NCI-H82 (cell line): ENCODE measurements around the gene IL21.

Source experiments
- DNase-seq: peaks from one replicate; lab custom pipeline; 2025; lab: John Stamatoyannopoulos, UW

The IL21 gene

DNA sequence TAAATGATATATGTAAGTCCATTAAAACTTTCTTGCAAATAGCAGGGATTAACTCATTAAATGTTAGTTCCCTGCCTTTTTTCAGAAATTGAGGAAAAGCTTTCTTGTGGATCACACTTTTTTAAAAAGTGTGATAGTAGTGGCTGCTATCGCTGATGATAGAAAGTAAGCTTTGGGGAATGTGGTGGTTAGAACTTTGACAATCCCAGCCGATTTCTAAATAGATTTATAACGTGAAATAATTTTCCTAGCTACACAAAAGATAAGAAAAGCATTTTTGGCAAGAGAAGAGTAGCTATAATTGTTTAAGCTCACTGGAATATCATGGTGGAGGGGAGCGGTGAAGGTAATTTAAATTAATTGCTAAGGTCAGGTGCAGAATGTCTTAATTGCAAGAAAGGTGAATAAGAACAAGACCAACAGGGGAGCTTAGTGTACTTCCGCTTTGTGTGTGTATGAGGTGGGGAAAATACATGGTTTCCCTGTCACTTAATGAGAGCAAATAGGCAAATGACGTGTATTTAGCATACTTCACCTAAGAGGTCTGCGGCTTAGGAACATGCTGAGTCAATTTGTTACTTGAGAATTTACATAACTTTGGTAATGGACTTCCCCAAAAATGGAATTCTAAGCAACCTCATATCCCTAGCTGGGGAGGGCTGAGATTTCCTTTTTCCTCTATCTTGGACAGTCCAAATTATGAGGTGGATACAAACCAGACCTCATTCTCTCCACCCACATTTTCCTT is 11.7 kb upstream of the IL21 start:
- no peak for DNase-seq

DNA sequence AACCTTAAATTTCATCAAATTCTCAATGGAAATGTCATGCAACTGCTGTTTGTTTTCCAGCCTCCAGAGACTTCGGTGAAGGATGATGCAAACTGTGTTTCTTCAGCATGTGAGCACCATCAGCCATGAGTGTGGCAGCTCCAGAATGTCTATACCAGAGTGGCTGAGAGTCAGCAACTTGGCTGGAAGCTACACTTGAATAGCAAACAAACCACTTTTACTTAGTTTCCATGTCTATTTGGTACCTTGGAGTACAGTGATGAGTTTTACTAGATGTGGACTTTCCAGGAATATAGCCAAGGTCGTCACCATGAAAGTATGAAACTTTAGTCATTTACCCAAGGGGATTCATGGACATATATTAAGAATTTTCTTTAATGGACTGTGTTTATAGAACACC is 4.3 kb upstream of the IL21 start:
- no peak for DNase-seq

DNA sequence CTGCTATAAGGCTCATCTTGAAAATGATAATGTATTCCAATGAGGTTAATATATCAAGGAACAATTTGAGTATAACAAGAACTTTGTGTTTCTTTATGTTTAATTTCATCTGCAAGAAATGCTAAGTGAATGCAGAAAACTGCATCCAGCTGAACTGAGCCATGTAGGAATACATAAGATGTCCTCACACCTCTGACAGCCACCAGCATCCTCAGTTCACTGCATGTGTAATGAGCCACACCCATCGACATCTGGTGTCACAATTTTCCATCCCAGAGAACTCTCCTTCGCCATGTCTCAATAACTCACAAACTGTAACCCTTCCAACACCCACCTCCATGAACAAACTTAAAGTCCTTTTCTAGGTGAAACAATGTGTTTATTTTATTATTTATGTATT is 3.3 kb upstream of the IL21 start:
- no peak for DNase-seq

DNA sequence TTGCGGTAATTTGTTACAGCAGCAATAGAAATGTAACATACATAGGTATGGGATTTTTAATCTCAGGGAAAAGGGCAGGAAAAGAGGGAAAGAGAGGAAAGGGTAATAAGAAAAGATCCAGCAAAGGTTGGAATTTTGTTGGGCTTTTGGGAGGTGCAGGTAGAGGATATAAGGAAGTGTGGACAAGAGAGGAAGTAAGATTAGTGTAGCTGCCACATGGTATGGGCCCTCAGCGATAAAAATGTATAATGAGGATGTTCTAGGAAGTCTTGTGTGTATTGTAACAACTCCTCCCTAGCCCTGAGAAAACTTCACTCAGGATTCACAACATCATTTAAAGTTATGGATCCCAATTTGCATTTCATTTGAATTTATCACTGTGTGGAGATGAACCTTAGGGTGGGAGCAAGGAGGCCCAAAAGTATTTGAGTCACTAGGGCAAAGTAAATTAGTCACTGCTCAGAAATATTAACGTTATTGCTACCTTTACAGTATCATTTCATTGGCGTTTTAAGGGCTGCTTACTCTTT is 2.8 kb upstream of the IL21 start:
- no peak for DNase-seq

DNA sequence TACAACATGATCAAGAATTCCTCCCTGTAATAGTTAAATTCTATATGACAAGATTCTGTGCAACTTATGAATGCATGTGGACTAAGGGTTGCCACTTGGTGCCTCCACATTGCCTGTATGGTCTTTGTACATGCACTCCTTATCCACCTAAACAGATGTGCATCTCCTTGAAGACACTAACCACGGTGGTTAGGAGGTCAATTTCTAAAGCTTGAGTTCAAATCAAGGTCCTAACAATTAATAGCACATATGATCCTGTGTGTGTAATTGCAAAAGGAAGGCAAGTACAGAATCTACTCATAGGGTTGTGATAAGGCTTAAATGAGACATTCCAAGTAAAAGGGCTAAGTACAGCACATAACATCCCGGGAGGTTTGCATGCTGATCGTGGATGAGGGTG is 1.5 kb upstream of the IL21 start:
- DNase-seq, result no peak

DNA sequence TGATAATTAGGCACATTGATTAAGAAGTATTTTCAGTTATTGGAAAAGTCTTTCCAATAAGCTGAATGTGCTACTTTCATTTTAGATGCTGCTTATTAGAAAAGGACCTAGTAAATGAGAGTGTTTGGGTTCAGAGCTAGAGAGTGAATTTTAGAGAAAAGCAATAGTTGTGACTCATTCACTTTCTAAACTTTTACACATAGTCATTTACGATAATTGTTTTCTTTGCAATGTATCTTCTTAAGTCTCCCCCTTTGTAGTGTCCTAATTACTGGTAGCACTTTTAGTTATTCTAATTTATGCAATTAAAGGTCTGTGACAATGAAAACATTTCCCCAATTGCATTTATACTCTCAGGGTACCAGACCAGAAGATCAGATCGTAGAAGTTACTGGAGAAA is 1.3 kb downstream of the IL21 start:
- no peak for DNase-seq

DNA sequence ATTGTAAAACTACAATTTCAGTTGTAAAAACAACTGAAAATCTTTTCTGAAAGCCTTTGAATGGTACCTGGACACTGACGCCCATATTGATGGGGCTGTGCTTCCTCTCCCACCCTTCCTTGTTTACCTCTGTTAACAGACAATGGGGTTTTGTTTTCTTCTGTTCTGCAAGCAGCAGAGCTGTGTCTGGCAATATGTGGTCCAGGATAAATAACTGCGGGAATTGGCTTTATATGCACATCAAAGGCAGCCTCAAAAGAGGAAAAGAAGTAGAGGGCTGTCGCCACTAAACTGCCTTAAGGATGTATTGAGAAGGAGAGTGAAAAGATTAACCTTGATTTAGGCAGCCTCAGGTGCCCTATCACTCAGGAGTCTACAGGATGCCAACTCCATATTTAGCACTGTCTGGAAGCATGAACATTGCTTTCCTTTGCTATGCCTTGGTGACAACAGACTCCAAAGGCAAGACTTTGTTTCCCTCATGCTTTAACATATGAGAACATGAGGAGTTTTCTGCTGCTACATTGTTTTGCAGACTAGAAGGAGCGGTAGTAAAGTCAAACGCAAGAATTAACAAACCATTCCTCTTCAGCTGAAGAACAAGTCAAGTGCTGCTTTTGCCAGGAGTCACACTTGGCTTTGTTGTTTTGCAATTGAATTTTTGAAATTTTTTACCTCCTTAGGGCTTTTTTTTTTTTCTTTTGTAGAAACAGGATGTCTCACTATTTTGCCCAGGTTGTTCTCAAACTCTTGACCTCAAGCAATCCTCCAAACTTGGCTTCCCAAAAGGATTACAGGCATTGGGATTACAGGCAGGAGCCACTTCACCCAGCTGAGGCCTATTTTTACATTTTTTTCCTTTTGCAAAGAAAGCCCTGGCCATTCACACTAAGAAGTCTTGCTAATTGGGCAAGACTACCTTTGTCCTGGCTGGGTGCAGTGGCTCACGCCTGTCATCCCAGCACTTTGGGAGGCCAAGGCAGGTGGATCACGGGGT is 3.0 kb downstream of the IL21 start:
- DNase-seq, result no peak

DNA sequence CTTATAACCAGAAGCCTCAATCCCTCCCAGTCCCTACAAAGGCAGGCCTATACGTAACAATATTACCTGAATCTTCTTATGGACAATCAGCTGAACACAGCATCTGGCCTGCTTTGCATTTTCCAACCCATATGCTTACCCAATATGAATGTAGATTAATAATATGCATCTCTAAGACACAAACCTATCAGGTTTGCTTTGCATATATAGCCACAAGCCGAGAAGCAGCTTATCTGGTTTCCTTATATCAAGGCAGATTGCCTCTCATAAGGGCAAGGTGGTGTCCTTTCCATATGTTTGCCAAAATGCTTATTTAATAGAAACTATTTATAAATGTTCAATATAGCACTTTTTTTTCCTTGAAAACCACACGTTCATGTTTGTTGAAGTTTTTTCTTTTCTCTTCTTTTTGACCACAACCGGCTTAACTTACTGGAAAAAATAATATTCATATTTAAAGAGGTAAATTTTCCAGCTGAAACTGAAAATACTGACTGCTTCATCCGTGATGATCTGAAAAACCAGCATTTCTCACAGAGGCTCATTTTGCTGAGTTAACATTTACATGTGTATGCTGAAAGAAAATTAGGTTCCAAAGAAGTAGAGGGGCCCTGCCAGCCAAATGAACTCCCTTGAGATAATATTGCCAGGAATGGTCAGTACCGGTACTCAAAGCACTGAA is 3.8 kb downstream of the IL21 start:
- DNase-seq, result no peak

DNA sequence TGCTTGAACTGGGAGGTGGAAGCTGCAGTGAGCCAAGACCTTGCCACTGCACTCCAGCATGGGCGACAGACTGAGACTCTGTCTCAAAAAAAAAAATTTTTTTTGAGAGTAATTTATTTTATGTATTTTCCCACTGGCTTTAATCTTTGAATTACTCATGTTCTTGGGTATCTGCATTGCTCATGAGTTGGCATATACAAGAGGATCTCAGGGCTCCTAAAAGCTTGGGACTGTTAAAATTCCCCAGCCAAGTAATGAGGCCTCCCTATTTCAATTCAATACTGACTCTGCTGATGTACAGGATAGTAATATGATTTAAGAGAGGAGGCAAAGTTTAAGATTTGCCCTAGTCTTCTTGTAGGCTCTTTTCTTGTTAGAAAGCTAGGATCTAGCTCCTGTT is 6.2 kb downstream of the IL21 start:
- no peak for DNase-seq

DNA sequence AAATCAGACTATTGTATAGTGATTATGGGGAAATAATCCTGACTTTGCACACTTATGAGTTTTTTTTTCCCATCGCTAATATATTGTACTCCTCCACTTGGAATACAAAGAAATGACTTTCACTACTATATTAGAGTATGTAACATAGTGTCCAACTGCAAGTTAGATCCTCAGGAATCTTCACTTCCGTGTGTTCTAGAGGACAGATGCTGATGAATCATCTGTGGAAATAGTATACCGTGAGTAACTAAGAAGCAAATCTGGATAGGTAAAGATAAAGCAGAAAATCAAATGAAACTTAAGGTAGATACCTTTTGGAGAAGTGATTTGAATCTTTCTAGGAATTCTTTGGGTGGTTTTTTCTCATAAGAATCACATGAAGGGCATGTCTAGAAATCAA is 8.3 kb downstream of the IL21 start:
- DNase-seq, result no peak

DNA sequence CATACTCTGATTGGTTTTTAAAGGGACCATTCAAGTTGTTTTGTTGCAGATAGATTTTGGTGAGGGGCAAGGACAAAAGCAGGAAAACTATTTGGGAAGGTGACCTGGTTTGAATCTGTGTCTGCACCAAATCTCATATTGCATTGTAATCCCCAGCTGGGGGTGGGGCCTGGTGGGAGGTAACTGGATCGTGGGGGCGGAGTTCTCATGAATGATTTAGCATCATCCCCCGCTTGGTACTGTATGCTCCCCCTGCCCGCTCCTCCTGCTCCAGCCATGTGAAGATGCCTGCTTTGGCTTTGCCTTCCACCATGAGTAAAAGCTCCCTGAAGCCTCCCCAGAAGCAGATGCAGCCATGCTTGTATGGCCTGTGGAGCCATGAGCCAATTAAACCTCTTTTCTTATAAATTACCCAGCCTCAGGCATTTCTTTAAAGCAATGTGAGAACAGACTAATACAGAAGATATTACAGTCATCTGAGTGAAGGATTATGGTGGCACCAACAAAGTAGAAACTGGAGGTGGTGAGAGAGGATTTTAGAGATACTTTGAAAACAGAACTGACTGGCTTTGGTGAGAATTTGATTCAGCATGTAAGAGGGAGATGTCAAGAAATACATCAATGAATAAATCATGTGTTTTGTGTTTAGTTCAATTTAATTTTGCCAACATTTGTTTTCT is 14.4 kb downstream of the IL21 start:
- DNase-seq, result peak; percentile 71

DNA sequence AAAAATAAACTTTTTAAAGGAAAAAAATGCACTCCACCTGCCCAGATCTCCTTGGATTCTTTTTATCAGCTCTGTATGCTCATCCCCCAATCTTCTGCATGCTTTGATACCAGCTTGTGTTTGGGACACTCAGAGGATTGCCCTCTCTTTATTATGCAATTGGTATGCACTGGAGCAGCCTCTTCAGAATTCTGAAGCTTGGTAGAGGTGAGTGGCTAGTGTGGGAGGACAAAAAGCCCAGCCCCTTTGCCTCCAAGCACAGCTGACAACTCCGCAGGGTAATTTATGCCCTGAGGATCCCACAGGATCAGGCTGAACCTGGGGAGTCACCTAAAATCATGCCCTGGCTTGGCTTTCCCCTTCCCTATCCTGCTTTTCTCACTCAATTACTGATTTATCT is 16.7 kb downstream of the IL21 start:
- no peak for DNase-seq

DNA sequence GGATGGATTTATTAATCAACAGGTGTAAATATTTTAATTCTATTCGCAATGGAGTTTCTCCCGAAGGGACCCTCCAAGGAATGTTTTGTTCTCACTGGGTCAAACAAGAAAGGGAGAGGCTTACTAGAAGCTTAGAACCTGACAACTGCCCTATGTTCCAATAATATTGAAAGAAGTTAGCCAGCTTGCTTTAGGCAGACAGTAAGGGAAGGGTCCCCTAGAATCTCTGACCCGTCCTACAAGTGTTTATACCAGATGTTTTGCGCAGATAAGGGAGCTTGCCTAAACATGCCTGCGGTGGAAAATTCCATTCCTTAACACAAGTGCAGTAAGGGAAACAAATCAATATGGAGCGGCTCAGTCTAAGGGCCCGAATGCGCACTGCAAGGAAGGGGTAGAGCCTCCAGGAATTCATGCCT is 17.7 kb downstream of the IL21 start:
- no peak for DNase-seq

DNA sequence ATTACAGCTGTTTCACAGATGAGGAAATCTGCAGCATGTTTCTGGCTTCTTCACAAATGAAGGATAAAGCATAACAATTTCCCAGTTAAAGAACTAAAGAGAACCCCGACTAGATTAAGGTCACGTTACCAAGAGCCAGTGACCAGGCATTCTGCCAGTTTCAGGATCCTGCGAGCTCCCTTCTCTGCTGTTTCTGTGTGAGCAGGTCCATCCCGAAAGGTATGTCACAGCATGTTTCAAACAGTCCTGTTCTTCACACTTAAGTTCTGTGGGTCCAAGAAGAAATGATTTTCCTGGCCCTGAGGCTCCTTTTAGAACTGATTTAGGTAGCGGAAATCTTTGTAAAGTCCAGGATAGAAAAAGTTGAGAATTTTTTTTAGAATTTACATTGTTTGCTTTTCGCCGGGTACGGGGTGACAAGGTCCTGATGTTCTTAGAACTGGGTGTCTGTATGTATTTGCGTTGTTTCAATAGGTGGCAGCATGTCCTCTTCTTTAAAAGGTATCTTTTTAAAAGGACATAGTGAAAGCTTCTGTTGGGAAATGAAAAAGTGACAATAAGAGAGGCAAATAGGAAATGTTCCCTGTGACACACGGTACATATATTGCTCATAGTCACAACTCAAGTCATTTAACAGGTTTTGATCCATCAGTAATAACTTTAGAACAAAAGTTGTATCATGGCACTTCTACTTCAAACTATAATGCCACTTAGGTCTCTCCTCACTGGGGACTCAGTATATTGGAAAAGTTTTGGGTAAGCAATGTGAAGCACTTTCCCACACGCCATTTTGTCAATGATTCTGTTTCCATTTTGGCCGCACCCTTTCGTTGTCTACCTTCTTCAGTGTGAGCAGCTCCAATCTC is 18.4 kb downstream of the IL21 start:
- peak; percentile 7 for DNase-seq

DNA sequence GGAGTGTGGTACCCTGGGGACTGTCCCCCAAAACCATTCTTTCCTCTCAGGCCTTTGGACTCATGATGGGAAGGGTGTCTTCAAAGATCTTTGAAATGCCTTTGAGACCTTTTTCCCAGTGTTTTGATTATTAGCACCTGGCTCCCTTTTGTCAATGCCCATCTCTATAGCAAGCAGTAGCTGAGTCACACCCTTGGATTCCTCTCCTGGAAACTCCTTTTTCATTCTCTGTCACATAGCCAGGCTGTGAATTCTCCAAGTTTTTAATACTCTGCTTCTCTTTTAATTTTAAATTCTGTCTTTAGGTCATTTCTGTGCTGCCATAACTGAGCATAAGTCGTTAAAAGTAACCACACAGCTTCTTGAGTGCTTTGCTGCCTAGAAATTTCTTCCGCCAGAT is 29.7 kb downstream of the IL21 start:
- DNase-seq, result no peak

DNA sequence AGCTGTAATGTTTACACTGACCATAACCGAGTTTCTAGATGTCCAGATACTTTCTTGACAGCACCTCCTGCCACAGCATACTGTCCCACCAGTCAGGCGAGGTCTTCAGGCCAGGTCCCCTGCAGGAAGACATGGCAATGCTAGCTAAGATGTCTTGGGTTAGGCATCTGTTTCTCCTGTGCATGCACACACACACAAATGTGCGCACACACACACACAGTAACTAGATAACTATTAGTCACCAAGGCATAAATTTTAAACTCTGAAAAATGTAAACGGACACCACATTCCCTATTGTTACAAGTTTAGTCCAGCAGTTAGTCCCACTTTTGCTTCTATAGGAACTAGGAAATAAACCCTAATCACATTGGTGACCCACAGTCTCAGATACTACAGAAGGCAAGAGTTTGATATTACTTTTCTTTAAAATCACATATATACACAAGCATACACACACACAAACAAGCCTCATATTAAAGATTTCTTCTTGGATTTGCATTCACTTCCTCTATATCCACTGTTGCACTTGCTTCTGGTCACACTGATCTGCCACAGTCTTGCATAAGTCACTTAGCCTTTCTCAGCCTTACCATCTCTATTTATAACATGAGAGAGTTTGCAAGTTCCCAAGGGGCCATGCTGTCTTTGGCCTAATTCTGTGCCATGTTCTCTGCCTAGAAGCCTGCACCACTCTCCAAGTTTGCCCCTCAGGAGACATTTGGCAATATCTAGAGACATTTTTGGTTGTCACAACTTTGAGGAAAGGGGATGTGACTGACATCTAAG is 32.2 kb downstream of the IL21 start:
- no peak for DNase-seq

DNA sequence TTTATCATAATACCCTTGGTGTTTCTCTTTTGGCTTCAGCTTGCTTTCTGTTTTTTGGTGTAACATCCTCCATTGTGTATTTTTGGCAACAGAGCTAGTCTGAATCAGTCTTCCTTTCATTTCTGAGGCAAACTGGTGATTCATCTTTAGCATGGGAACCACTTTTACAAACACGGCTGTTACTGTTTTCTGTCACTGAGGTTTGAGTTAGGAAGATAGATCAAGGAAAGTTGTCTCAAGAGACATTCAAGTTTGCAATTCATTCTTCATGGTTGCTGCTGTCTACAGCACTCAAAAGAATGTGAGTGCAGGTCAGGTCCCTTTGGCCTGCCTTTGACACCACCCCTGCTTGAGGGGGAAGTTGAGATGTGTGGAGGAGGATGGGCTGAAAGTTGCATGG is 36.3 kb downstream of the IL21 start:
- DNase-seq, result no peak

DNA sequence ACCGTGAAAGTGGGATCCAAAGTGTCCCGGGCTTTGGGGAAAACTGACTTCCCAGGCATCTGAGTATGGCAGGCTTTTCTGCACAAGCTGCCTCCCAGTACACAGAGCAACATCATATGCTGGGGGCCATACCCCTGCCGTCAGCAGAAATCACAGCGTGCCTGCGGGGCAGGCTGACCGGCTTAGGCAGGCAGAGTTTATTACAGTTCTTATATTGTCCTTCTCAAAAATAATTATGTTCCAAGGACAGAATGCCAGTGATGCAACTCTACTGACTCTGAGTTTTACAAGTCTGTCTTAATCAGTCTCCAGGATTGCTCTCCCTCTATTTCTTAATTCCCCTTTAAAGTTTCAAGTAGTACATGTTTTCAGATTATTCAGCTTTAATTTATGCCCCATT is 37.0 kb downstream of the IL21 start:
- DNase-seq, result no peak

DNA sequence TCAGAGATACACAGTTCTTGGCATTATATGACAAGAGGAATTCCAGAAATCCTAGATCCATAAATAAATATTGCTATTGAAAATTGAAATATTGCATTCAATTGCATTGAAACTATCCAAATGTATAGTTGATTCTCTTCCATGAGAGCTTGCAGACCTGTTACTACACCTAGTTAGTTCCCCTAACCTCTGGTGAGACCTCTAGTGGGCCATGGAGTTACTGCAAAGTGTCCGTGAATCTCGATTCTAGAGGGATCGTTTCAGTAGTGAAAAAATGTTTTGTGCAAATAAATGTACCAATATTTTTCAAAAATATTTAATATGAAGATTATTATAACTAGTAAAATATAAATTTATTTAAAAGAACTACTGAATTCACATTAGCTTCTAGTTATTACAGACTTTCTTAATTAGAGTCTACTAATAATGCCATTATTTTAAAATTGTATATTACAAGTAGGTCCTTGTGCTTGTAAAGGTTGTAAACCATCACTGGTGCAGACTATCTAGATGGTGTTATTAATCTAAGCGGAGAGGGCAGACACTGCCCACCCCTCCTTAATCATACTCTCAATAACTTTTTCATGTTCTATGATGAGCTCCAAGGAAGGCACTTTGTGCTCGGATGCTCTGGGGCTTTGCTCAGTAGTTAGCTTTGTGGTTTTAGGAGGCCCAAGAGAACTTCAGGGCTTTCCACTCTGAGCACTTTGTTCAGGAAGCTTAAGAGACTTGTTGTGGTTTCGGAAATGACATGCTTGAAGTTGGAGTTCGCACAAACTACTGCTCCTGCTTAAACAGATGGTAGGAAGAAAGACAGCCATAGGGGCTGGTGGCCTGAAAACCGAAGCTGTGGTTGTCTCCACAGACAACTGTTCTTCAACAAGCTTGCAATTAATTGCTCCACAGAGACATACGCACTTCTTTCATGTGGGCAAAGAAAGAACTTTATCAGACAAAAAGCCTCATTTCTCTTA is 42.8 kb downstream of the IL21 start:
- DNase-seq, result peak; percentile 68
